Heart left ventricle (tissue), 13 donors: Measurements from ENCODE around the gene PCDHGC3.

ENCODE experiments used
- CTCF ChIP-seq, 12 donors: fragments of 200-600 bp; sonication (generic) in 4 of 12; IDR thresholded peaks; one replicate each; pipeline versions ENCODE4 v1.5.0 to v1.8.0; 2018 to 2022; ENCODE audit warnings: antibody characterized with exemption in 12 of 12, mild to moderate bottlenecking in 5 of 12
- POLR2A ChIP-seq, 2 donors: fragments of 450-650 bp; IDR thresholded peaks; one replicate each; pipeline ENCODE4 v1.6.1; 2017; ENCODE audit warnings: antibody characterized with exemption in 2 of 2, mild to moderate bottlenecking in 2 of 2, moderate library complexity in 2 of 2
- donor health status: ischemic (EF 13 %, LVEDD 7.1; RV severe dilation, severe dysfunction).
- donor health status: DM: no; HTN: yes; CAD: no.
- donor health status: DM: no; HTN: no; CAD: no.
- donor health status: ischemic (EF 25% LVEDD 6.9; RV normal size, moderate dysfunction).
- donor health status: ischemic (EF 25% LVEDD 5.7; RV mildly dilated, moderate dysfunction).
- donor health status: ischemic (EF 35%, LVEDD 5.7; RV mildly dilated, moderate dysfunction).
- donor health status: nonischemic (EF 11% LVEDD 7.7; RV severe dilation, severe dysfunction).
- donor health status: DM: yes; HTN: yes; CAD: no.
- donor health status: PGD.
- donor health status: ischemic (EF 29% LVEDD 5.4; RV normal size, mild dysfunction).
- donor health status: nonischemic (EF 23%, LVEDD 6.1; RV moderate dilation, normal function).

- no peak for TF ChIP-seq CTCF (IDR thresholded peaks at IDR 0.05)
- no peak for TF ChIP-seq POLR2A (IDR thresholded peaks at IDR 0.05)
Observed at GRCh38 chr5:141518618-141519015, 42.9 kb downstream of the PCDHGC3 start.
